SU-DHL-6 (cell line): Measurements from ENCODE around the gene RUNX2.

Source experiments
- H2AFZ ChIP-seq: fragments of 200-600 bp; sonication (generic); 2 replicates; pipeline ENCODE4 v1.6.1; 2014; ENCODE audit warnings: low read depth, mild to moderate bottlenecking, moderate library complexity, mixed read lengths, antibody characterized with exemption, low read length; ENCODE audit not compliant: severe bottlenecking
- H3F3A ChIP-seq: fragments of 200-600 bp; shearing (Covaris generic); 2 replicates; pipeline ENCODE4 v1.6.0; 2016; ENCODE audit warnings: antibody characterized with exemption, mild to moderate bottlenecking; ENCODE audit not compliant: insufficient read depth
- H3K27ac ChIP-seq: fragments of 200-600 bp; sonication (generic); 2 replicates; pipeline ENCODE4 v1.5.1; 2016; ENCODE audit warnings: low read depth, mild to moderate bottlenecking, low read length, moderate library complexity, mixed read lengths
- H3K27me3 ChIP-seq: fragments of 200-600 bp; sonication (generic), shearing (Covaris generic); 2 replicates; pipeline ENCODE4 v1.6.0; 2014; ENCODE audit warnings: mild to moderate bottlenecking, low read length
- H3K36me3 ChIP-seq: fragments of 200-600 bp; sonication (generic); 2 replicates; pipeline ENCODE4 v1.6.1; 2014; ENCODE audit warnings: mild to moderate bottlenecking, low read length, mixed read lengths
- H3K4me2 ChIP-seq: fragments of 300-600, 200-600 bp; shearing (Covaris generic), sonication (generic); 2 replicates; pipeline ENCODE4 v1.6.0; 2014; ENCODE audit warnings: low read length, low read depth, mild to moderate bottlenecking; ENCODE audit not compliant: poor library complexity, severe bottlenecking
- H3K4me3 ChIP-seq: fragments of 200-600 bp; sonication (generic); 2 replicates; pipeline ENCODE4 v1.5.1; 2014; ENCODE audit warnings: antibody characterized with exemption, low read length, mild to moderate bottlenecking, mixed read lengths; ENCODE audit not compliant: insufficient read depth, poor library complexity, severe bottlenecking
- H3K79me2 ChIP-seq: fragments of 200-600 bp; sonication (generic); 2 replicates; pipeline ENCODE4 v1.6.1; 2014; ENCODE audit warnings: mild to moderate bottlenecking, low read length, moderate library complexity; ENCODE audit not compliant: insufficient read depth
- H3K9ac ChIP-seq: fragments of 200-600 bp; sonication (generic); 2 replicates; pipeline ENCODE4 v1.7.0; 2014; ENCODE audit warnings: mild to moderate bottlenecking, low read length
- H3K9me2 ChIP-seq: fragments of 200-600 bp; sonication (generic); replicated peaks from 2 replicates; pipeline ENCODE4 v1.6.1; 2014; ENCODE audit warnings: low read length; ENCODE audit not compliant: insufficient read depth
- H3K9me3 ChIP-seq: fragments of 200-600 bp; sonication (generic); 2 replicates; pipeline ENCODE4 v1.6.1; 2014; ENCODE audit warnings: low read length, mixed read lengths; ENCODE audit not compliant: insufficient read depth
- H4K20me1 ChIP-seq: fragments of 200-600 bp; sonication (generic); 2 replicates; pipeline ENCODE4 v1.6.1; 2014; ENCODE audit warnings: low read depth, mild to moderate bottlenecking, antibody characterized with exemption, low read length, moderate library complexity, mixed read lengths
- EZH2phosphoT487 ChIP-seq: fragments of 200-600 bp; sonication (generic), shearing (Covaris generic); conservative IDR thresholded peaks from 2 replicates; pipeline ENCODE4 v1.6.1; 2018; ENCODE audit warnings: mild to moderate bottlenecking, antibody characterized with exemption, low read length, moderate library complexity, mixed read lengths
- TF ChIP-seq, protein P1 (sequence below): fragments of 200-600 bp; sonication (generic); IDR thresholded peaks from one replicate; pipeline ENCODE4 v1.5.1; 2017; ENCODE audit warnings: antibody characterized with exemption, mild to moderate bottlenecking, low read length, moderate library complexity; ENCODE audit not compliant: insufficient read depth, poor library complexity, severe bottlenecking

Gene RUNX2

DNA sequence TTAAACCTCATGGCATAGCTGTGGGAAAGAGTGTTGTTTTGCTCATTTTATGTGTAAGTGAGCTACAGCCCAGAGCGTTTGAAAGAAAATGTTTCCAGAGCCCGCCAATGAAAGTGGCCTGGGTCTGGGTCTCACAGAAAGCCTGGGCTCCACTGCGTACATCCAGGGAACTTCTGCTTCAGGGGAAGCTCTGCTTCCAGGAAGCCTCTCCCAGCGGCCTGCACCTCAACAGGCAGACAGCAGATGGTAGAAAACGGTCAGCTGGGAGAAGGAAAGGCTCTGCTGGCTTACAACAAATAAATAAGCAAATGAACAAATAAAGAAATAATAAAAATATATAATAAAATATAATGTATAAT is 320.1 kb downstream of the RUNX2 start:
- H3K27ac ChIP-seq = no peak overlapping the region
- no peaks in the 10 kb centered on the region for H3K9me3 ChIP-seq
- no peaks in the 10 kb centered on the region for H3F3A ChIP-seq
- H2AFZ ChIP-seq = no peak overlapping the region
- no peaks in the 10 kb centered on the region for H3K9me2 ChIP-seq
- no peaks in the 10 kb centered on the region for H3K27me3 ChIP-seq
- H3K4me3 ChIP-seq = no peak overlapping the region
- no peak overlapping the region for H3K4me2 ChIP-seq
- H3K36me3 ChIP-seq = no peaks in the 10 kb centered on the region
- H3K9ac ChIP-seq = no peak overlapping the region
- TF ChIP-seq, protein P1, sequence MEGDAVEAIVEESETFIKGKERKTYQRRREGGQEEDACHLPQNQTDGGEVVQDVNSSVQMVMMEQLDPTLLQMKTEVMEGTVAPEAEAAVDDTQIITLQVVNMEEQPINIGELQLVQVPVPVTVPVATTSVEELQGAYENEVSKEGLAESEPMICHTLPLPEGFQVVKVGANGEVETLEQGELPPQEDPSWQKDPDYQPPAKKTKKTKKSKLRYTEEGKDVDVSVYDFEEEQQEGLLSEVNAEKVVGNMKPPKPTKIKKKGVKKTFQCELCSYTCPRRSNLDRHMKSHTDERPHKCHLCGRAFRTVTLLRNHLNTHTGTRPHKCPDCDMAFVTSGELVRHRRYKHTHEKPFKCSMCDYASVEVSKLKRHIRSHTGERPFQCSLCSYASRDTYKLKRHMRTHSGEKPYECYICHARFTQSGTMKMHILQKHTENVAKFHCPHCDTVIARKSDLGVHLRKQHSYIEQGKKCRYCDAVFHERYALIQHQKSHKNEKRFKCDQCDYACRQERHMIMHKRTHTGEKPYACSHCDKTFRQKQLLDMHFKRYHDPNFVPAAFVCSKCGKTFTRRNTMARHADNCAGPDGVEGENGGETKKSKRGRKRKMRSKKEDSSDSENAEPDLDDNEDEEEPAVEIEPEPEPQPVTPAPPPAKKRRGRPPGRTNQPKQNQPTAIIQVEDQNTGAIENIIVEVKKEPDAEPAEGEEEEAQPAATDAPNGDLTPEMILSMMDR = no peak
- no peak for TF ChIP-seq EZH2phosphoT487
- H4K20me1 ChIP-seq = no peaks in the 10 kb centered on the region
- no peaks in the 10 kb centered on the region for H3K79me2 ChIP-seq

DNA sequence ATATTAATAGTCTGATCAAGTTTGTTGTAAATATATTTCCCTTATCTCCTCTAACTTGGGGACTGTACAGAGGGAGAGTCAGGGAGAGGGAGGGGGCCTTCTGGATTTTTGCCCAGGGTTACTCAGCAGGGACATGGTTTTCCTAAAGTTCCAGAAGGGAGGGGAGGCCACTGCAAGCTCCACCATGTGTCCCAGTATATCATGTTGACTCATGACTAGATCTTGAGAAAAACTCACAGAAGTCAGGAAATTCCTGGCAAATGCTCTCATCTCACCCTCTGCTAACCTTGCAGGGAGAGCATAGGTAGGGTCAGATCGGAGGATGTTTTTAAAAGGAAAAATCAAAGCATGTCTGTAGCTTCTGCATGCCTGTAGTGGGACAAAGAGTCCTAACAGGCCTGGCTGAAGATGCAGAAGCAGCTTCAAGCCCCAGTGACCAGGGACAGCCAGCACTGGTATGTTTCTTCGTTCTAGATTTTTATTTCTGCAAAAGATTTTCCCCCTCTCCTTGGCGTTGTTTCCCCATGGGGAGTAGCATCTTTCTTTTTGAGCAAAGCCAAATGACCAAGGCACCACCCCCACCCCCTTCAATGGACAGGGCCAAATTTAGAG is 322.5 kb downstream of the RUNX2 start:
- H4K20me1 ChIP-seq = no peaks in the 10 kb centered on the region
- no peak overlapping the region for H2AFZ ChIP-seq
- H3F3A ChIP-seq = no peaks in the 10 kb centered on the region
- no peak overlapping the region for H3K9ac ChIP-seq
- H3K9me2 ChIP-seq = no peaks in the 10 kb centered on the region
- no peaks in the 10 kb centered on the region for H3K36me3 ChIP-seq
- TF ChIP-seq EZH2phosphoT487 = no peak
- TF ChIP-seq, protein P1 = no peak
- H3K79me2 ChIP-seq = no peaks in the 10 kb centered on the region
- no peak overlapping the region for H3K4me2 ChIP-seq
- H3K9me3 ChIP-seq = no peaks in the 10 kb centered on the region
- no peaks in the 10 kb centered on the region for H3K27me3 ChIP-seq
- no peak overlapping the region for H3K4me3 ChIP-seq
- no peak overlapping the region for H3K27ac ChIP-seq

DNA sequence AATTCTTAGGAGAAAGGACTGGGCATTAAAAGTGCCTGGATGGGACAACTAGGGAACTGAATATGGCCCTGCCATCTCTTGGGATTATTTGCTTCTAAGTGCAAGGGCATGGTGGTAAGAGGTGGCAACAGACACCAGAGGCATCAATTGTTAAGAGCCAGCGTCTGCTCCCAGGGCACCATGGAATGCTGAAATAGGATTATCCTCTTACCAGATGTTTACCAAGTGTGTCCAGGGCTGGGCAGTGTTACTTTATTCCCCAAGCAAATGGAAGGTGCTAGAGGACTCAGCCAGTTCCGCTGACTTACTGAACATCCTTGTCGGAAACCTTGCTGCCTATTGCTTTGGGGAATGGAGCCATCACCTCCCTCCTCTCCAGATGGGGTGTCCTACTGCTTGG is 323.2 kb downstream of the RUNX2 start:
- H3K36me3 ChIP-seq = no peaks in the 10 kb centered on the region
- no peaks in the 10 kb centered on the region for H3K9me2 ChIP-seq
- no peak overlapping the region for H3K4me3 ChIP-seq
- H3K4me2 ChIP-seq = no peak overlapping the region
- no peak overlapping the region for H3K9ac ChIP-seq
- no peaks in the 10 kb centered on the region for H3K27me3 ChIP-seq
- no peaks in the 10 kb centered on the region for H3F3A ChIP-seq
- H3K79me2 ChIP-seq = no peaks in the 10 kb centered on the region
- no peak overlapping the region for H2AFZ ChIP-seq
- H3K27ac ChIP-seq = no peak overlapping the region
- no peak for TF ChIP-seq EZH2phosphoT487
- TF ChIP-seq, protein P1 = no peak
- H4K20me1 ChIP-seq = no peaks in the 10 kb centered on the region
- H3K9me3 ChIP-seq = no peaks in the 10 kb centered on the region
